HL-60 (cell line): Measurements from ENCODE around the gene PACRG.

Experiments used
- CTCF ChIP-seq: IDR thresholded peaks from one replicate; pipeline ENCODE4 v1.5.1; 2011; ENCODE audit warnings: low read length, control low read depth, inconsistent platforms; ENCODE audit not compliant: insufficient read depth
- GABPA ChIP-seq: IDR thresholded peaks from 2 replicates; pipeline ENCODE4 v1.6.1; 2012; ENCODE audit warnings: low read depth
- POLR2AphosphoS5 ChIP-seq: IDR thresholded peaks from 2 replicates; pipeline ENCODE4 v1.6.1; 2012; ENCODE audit warnings: low read depth
- REST ChIP-seq: IDR thresholded peaks from 2 replicates; pipeline ENCODE4 v1.6.1; 2012; ENCODE audit warnings: low read depth; ENCODE audit not compliant: insufficient replicate concordance
- SPI1 ChIP-seq: IDR thresholded peaks from 2 replicates; pipeline ENCODE4 v1.6.1; 2012; ENCODE audit warnings: low read depth, mild to moderate bottlenecking, borderline replicate concordance

GRCh38 chr6:162854228-162854627 is 126.5 kb downstream of the PACRG start:
- no peak for TF ChIP-seq CTCF
- TF ChIP-seq POLR2AphosphoS5 = no peak
- TF ChIP-seq GABPA = no peak
- no peak for TF ChIP-seq REST
- no peak for TF ChIP-seq SPI1
